Measurements from ENCODE around the gene EXOC3L4. TPM values are rescaled to one million over a fixed set of nuclear protein-coding genes. Genes with fewer than 3 reads are reported as not detected.
"Not testable (repeated sequence)": the region's sequence is repeated elsewhere in the genome, so short reads cannot be mapped to it uniquely, and the experiment has no call there.

The EXOC3L4 gene
- total RNA-seq, 2 donors from 2014 or later, result 0.66 to 1.8 TPM

- TF ChIP-seq POLR2A (IDR thresholded peaks at IDR 0.05) (no peak), CTCF (IDR thresholded peaks at IDR 0.05) (no peak)
These were observed 55.1 kb downstream of the EXOC3L4 start for GRCh38 chr14:103149351-103150237.

GRCh38 chr14:103151270-103151945, 56.9 kb downstream of the EXOC3L4 start:
- H3K4me1 ChIP-seq, result peaks cover 3% of the 10 kb centered on the region
- H3K36me3 ChIP-seq (replicated peaks in 1 of 2; ENCODE audit: insufficient read depth in 1 of 2, low read depth in 2 of 2), result no peaks in the 10 kb centered on the region
- intact Hi-C loops (cut with DNase I), result no loop called here
- no peak overlapping the region for H3K4me3 ChIP-seq
- WGBS, 2 donors, result 43 to 58% methylated on average over 14 to 15 of the region's 15 CpGs
- no peaks in the 10 kb centered on the region for H3K27me3 ChIP-seq
- peak; percentile 68 for ATAC-seq
- peak overlapping the region in 2 of 4 donors; percentile 19 to 33 for H3K27ac ChIP-seq
- no peak for DNase-seq
- TF ChIP-seq POLR2A (IDR thresholded peaks at IDR 0.05) (no peak), CTCF (IDR thresholded peaks at IDR 0.05) (no peak)
- H3K9me3 ChIP-seq, result no peaks in the 10 kb centered on the region

More at GRCh38 chr14:103149351-103150237, 55.1 kb downstream of the EXOC3L4 start:
- DNase-seq, result no peak
- H3K27ac ChIP-seq, result no peak overlapping the region
- ATAC-seq, result no peak
- 79 to 85% methylated on average over 8 to 10 of the region's 10 CpGs for WGBS, 2 donors
- intact Hi-C loops (cut with DNase I), result no loop called here
- no peaks in the 10 kb centered on the region for H3K27me3 ChIP-seq
- no peaks in the 10 kb centered on the region for H3K9me3 ChIP-seq
- peaks cover 3% of the 10 kb centered on the region for H3K4me1 ChIP-seq
- H3K4me3 ChIP-seq, result no peak overlapping the region
- H3K36me3 ChIP-seq (replicated peaks in 1 of 2; ENCODE audit: insufficient read depth in 1 of 2, low read depth in 2 of 2), result no peaks in the 10 kb centered on the region

- no peaks in the 10 kb centered on the region for H3K9me3 ChIP-seq
- H3K27me3 ChIP-seq, result no peaks in the 10 kb centered on the region
- intact Hi-C loops (cut with DNase I), result no loop called here
- 25 to 36% methylated on average over 4 to 6 of the region's 6 CpGs for WGBS, 2 donors
- peaks cover 3% of the 10 kb centered on the region for H3K4me1 ChIP-seq
- no peak overlapping the region for H3K4me3 ChIP-seq
- TF ChIP-seq CTCF (IDR thresholded peaks at IDR 0.05) (no peak), POLR2A (IDR thresholded peaks at IDR 0.05) (no peak)
- DNase-seq (peak in 3 of 4 donors; percentile 38 to 45 (median 41)), ATAC-seq (peak; percentile 45)
- no peaks in the 10 kb centered on the region for H3K36me3 ChIP-seq (replicated peaks in 1 of 2; ENCODE audit: insufficient read depth in 1 of 2, low read depth in 2 of 2)
- H3K27ac ChIP-seq, result no peak overlapping the region
These were observed 60.5 kb downstream of the EXOC3L4 start for GRCh38 chr14:103155010-103155409.

- H3K27me3 ChIP-seq; ATAC-seq; DNase-seq; intact Hi-C loops (cut with DNase I); H3K4me3 ChIP-seq; H3K4me1 ChIP-seq; H3K36me3 ChIP-seq (replicated peaks in 1 of 2; ENCODE audit: insufficient read depth in 1 of 2, low read depth in 2 of 2); H3K27ac ChIP-seq; H3K9me3 ChIP-seq: not testable (repeated sequence)
- 75 to 100% methylated on average over 2 to 11 of the region's 12 CpGs for WGBS, 2 donors
These were observed 60.9 kb downstream of the EXOC3L4 start for GRCh38 chr14:103155416-103155815.

- DNase-seq (no peak), ATAC-seq (no peak)
- peaks cover 3% of the 10 kb centered on the region for H3K4me1 ChIP-seq
- no peak overlapping the region for H3K27ac ChIP-seq
- H3K36me3 ChIP-seq (replicated peaks in 1 of 2; ENCODE audit: insufficient read depth in 1 of 2, low read depth in 2 of 2), result no peaks in the 10 kb centered on the region
- no peaks in the 10 kb centered on the region for H3K9me3 ChIP-seq
- H3K4me3 ChIP-seq, result no peak overlapping the region
- TF ChIP-seq POLR2A (IDR thresholded peaks at IDR 0.05) (no peak), CTCF (IDR thresholded peaks at IDR 0.05) (no peak)
- intact Hi-C loops (cut with DNase I), result no loop called here
- 78 to 80% methylated on average over 6 to 9 of the region's 9 CpGs for WGBS, 2 donors
- no peaks in the 10 kb centered on the region for H3K27me3 ChIP-seq
These were observed 61.4 kb downstream of the EXOC3L4 start for GRCh38 chr14:103155826-103156394.

All from body of pancreas (tissue), 4 donors.